Stimulated activated CD4-positive, alpha-beta T cell treated with anti-CD3 and anti-CD28 coated beads, Interleukin-15, amount 100 ng/mL, for 24 hours (primary cell): Measurements from ENCODE around the gene ZNF207.
"Not testable (repeated sequence)": the region's sequence is repeated elsewhere in the genome, so short reads cannot be mapped to it uniquely, and the experiment has no call there.

Source experiments
- DNase-seq: peaks from one replicate; pipeline ENCODE4 v3.0.0-alpha.2; 2020

ZNF207 gene

DNA sequence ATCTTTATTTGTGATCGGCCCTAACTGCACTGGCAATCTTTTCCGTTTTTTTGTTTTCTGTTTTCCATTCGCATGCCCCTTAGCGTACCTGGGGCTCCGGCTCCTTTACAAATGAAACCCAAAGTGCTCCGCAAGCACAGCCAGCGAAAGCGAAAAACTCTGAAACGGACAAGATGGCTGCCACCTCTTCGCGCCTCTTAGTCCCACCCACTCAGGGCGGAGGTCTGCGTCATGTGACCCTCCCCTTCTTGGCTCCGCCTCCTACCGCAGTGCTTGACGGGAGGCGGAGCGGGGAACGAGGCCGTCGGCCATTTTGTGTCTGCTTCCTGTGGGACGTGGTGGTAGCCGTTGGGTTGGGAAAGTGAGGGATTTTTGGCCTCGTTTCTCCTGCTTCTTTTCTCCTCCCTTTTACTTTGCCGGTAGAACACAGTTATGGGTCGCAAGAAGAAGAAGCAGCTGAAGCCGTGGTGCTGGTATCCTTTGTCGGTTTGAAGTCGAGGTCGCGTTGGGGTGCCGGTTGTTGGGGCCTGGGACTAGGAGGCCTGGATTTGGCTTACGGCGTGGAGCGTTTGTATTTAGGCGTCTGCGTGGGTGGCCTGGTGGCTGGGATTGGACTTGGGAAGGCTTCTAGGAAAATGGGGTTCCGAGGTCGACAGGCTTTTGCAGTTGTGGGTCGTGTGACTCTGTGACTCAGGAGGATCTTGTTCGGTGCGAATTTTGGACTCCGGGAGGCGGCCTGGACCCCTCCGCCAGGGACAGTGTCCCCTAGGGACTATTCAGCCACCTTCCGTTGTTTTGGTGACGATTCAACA lies at the start of gene ZNF207:
Gene ZNF207, plus strand, starts transcription at position 304 of the 812 bp plus-strand sequence. Its CDS starts 129 bp downstream, at position 433.
- DNase-seq: peak; percentile 96

GRCh38 chr17:32302037-32302436 lies 47.9 kb upstream of the ZNF207 start:
- DNase-seq: no peak

DNA sequence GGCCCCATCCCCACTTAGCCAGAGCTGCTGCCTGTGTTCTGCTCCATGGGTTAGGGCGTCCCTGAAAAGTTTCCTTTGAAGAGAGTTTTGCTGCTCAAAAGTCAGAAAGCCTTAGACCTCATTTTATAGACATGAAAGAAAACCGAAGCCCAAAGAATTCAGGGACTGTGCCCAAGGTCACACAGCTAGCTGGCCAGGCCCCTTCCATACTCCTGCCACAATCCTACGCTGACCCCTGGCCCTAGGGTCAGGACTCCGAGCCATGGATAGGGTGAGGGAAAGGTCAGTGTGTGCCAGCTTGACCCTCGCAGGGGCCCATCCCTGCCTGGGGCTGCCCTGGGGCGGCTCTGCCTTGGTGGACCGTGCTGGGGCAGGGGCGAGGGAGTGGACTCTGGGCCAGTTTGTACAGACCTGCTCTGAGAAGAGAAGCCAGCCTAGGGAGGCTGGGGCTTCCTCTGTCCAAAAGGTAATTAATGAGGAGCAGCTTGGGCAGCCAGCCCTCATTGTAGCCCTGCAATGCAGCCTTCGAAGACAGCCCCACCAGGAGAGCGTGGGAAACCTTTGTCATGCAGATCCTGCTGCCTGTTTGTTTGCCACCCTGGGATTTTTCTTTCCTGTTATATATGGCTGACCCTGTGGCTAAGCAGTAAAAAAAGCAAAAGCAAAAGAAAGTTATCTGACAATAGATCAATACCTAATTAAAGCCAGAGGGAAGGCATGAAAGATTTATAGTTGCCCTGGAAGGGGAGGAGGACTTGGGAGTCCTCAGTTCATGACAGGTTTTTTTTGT lies 46.9 kb upstream of the ZNF207 start:
- no peak for DNase-seq

GRCh38 chr17:32303781-32304288 lies 46.1 kb upstream of the ZNF207 start:
- DNase-seq: no peak

GRCh38 chr17:32305049-32305448 lies 44.9 kb upstream of the ZNF207 start:
- DNase-seq: no peak

DNA sequence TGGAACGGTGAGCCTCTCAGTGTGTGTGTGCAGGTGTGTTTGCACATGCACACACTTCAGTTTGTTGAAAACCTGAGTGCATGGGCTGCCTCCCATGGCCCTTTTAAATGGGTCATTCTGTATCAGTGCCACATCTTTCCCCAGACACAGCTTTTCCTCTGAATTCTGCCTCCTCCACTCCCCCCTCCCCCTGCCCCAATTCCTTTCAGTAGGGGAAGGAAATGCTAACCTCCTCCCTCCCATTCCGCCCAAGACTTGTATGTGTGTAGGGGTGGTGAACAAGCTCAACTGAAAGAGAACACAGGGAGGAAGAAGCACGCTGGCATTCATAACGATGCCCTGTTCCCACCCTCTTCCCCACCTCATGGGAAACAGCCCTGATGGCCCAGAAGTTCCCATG lies 42.3 kb upstream of the ZNF207 start:
- DNase-seq: no peak

DNA sequence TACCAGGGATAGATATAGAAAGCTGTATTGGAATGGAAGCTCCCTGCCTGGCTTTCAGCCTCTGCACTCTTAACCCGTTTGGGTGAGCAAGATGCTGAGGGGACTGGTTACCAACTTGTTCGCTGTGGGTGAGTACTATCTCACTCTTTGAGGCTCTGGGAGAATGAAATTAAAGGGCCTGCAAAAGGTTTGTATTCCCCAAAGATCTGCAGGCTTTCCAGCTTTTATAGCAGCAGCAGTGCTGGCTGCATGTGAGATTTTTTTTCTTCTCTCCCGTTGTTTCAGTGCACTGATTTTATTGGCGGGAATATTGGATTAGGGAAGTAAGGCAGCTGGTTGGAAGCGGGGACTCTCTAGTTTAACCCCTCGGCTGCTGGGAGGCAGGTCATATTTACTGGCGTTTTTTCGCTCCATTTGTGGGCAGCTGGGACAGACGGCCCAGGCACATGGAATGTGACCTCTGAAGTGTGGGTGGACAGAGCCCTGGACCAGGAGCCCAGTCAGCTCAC lies 38.9 kb upstream of the ZNF207 start:
- DNase-seq: no peak

DNA sequence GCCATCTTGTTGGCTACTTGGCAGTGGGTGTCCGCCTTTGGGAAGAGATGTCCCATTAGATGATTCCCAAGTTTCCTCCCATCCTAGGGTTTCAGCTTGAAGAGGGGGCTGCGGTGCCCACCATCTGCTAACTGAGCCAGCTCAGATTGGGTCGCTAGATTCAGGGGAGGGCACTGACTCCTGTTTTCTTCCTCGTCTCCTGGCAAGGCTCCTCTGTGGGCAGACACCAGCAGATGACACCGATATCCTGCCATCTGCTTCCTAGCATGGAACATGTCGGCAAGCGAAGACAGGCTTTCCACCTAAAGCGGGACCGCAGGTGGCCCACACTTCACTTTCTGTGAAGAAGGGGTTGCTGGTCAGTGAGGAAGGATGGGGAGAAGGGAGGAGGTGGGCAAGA lies 35.3 kb upstream of the ZNF207 start:
- DNase-seq: no peak

DNA sequence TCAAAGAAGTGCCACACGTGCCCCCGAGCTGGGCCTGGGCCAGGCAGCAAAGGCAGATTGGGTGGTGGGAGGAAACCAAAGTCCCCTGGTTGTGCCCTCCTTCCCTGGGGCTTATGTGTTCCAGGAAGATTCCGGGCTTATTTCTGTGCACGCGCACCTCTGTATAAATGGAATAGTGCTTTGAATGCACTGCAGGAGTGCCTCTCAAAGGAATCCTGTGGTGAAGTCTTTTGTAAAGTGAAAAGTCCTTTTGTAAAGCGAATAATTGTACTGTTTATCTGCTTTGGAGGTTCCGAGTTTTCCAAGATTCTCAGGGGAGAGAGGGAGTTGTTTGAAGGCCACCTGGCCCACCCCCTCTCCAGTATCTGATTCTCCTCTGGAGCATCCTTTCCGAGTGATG lies 34.8 kb upstream of the ZNF207 start:
- no peak for DNase-seq

- DNase-seq: not testable (repeated sequence)
Observed at GRCh38 chr17:32316653-32317052, 33.3 kb upstream of the ZNF207 start.

DNA sequence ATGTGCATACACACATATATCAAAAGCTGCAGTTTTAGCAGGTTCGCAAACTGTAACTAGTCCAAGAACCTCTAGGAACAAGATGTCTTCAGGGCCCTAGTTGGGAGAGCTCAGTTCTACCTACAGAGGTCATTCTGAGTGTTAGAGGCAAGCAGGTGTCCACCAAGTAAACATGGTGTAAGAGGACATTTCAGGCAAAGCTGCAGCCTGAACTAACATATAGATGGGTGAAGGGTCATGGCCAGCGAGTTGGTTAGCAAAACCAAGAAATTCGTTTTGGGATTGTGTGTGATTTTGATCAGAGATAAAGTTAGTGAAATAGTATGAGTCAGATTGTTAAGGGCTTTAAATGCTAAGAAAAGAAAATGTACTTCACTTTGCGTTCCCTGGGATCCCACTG lies 32.6 kb upstream of the ZNF207 start:
- no peak for DNase-seq

DNA sequence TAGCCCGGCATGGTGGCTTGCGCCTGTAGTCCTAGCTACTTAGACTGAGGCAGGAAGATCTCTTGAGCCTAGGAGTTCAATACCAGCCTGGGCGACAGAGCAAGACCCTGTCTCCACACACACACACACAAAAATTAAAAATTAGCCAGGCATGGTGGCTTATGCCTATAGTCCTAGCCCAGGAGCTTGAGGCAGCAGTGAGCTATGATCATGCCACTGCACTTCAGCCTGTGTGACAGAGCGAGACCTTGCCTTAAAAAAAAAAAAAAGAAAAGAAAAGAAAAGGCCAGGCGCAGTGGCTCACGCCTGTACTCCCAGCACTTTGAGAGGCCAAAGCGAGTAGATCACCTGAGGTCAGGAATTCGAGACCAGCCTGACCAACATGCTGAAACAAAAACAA lies 31.9 kb upstream of the ZNF207 start:
- DNase-seq: no peak

DNA sequence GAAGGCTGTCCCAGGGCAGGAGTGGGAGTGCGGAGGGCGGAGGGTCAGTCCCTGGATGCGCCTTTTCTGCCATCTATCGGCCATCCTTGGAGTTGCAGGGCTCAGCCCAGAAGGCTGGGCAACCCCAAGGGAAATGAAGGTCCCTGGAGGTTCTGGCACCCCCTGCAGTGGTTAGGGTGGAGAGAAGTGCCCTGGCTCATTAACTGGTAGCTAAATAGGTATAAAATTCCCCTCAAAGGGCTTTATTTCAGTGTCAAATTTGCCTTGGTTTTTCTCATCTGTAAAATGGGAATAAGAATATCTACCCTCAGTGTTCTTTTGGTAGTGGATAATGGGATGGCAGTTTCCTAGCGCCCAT lies 30.4 kb upstream of the ZNF207 start:
- peak; percentile 87 for DNase-seq

GRCh38 chr17:32320080-32320479 lies 29.9 kb upstream of the ZNF207 start:
- not testable (repeated sequence) for DNase-seq

- no peak for DNase-seq
Observed at GRCh38 chr17:32320847-32321246, 29.1 kb upstream of the ZNF207 start.

DNA sequence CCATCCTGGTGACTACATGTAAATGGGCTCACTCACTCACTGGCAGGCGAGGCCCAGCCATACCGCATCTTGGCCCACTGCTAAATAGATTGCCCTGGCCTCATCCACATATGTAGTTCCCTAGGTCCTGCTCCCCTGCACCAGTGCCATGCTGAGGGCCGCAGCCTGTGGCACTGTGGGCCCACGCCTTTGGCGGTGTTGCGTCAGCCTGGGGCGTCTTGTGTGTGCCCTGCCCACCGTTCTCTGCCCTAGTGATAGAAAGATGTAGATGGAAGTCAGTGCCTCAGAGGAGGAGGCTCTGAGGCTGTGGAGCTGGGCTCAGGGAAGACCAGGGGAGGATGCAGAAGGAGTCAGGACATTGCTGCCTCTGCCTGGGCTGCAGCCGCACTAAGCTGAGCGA lies 26.9 kb upstream of the ZNF207 start:
- DNase-seq: no peak

DNA sequence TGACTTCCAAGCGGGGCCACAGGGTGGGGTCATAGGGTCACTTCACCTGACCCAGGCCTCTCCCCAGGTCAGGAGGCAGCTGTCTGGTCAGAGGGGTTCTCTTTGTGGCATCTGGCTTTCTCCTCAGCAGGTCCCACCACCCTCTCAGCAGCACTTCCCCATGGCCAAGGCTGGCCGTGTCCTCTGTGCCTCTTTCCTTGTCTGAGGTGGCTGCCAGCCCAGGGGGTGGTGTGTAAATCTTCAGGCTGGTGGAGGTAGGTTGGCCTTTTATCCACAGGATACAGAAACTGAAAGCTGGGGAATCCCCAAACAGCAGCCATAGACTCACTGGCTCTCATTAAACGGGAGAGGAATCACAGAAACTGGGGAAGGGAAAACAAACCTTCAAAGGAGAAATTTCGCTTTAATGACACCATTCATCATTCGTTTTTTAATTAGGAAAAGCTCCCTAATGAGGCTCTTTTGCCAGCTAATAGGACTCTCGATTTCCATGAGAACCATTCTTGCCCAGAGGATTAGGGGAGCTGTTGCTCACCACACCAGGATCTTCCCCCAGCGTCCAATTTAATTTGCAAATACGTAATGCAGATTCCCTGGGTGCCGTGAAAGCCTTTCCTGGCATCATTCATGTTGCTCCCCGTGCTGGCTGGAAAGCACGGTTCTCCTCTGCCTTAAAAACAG lies 26.0 kb upstream of the ZNF207 start:
- peak; percentile 36 for DNase-seq

DNA sequence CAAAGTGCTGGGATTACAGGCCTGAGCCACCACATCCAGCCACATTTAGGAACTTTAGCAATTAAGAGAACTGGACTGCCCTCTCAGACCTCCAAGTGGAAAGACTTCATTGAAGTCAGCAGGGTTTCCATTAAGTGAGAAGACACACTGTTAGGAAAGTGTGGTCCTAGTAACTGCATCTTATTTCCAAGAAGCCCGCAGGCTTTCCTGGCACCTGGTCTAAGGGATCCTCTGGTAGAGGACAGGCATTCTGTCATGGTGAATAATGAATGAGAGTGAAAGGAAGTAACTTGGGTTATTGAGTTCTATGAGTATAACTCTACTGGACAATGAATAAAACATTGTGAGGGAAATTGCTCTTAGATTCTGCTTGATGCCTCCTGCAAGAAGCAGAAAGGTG lies 22.0 kb upstream of the ZNF207 start:
- DNase-seq: no peak

DNA sequence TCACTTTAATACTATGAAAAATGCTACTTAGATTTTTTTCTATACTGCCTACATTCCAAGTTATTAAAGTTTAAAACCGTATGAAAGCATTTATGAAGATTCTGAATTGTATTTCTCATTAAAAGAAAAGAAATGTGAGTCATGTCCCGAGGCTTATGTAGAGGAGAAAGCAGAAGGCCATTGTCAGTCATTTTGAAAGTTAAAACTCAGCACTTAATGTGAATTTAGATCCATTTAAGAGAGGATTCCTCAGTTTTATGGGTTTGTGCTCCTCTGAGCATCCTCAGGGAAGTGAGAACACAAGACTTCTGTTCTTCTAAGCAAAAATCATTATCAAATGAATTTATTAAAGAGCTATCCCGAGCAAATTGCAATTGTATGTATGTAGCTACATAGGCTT lies 19.8 kb upstream of the ZNF207 start:
- DNase-seq: no peak

DNA sequence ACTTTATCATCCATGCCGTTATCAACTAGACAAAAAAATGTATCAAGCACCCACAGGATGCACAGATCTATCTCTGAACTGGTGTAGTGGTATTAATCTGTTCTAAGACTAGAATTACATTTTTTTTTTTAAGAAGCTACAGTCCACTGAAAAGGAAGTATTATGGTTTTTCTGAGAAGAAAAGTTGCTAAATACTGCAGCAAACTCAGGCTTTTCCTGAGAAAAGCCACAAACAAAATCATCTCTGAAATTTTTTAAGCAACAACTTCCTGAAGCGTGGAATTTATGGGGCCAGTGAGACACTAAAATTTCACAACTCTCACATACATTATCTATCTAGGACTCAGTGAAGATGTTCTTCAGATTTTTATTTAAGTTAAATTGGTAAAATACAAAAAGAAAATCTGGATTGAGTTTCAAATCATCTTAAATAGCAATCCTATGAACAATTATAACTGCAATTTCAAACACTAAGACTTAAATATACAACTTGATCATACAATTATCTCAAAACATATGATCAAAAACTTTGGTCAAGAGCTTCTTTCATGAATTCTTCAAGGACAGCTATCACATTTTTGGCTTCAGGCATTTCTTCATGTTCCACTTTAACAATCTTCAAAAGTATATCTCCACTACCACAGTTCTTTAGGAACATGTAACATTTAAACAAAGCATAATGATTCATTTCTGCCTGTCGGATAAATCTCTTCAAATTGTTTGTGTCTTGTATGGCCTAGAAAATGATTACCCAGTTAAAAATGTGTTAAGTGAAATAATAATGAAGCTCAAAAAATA lies 18.5 kb upstream of the ZNF207 start:
- no peak for DNase-seq

- DNase-seq: no peak
Observed at GRCh38 chr17:32333187-32333586, 16.8 kb upstream of the ZNF207 start.

GRCh38 chr17:32335046-32335445 lies 14.9 kb upstream of the ZNF207 start:
- DNase-seq: no peak
